ENCODE measurements around the gene SOD2. TPM values are rescaled to one million over a fixed set of nuclear protein-coding genes. Genes with fewer than 3 reads are reported as not detected.
"Not testable (repeated sequence)": the region's sequence is repeated elsewhere in the genome, so short reads cannot be mapped to it uniquely, and the experiment has no call there.

Gene SOD2
- total RNA-seq, 1 donor from 2014 or later = 3,674 TPM

DNA sequence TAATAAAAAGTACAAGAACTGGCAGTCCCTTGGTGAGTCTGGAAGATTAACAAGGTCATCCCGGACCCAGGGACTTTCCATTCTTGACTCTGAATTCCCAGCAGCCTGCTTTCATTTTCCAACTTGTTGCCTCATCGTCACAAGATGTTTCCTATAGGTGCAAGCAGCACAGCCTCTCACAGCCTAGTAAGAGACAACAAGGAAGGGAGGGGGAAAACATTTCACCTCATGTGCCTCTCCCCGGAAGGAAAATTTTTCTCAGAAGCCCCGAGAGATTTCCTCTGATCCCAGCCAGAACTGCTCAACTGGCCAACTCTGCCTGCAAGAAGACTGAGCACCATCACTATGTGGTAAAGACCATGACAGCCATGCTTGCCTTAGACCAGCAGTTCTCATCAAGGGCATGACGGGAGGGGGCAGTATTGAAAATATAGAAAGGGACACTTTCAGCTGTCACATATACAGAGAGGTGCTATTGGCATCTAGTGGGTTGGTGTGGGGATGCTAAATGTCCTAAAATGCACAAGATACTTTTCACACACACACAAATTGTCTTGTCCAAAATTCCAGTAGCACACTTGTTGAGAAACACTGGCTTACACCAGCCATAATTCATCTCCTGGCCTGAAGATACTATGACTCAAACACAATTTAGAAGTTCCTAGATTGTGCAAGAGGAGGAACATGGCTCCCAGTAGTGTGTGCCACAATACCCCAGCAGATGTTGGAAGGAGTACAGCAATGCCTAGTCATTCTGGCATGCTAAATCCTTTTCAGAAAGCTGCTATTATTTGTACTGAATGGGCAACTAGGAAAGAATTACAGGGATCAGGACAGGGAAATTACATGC, 23.4 kb upstream of the SOD2 start:
- peak; percentile 99 for DNase-seq (ENCODE audit: low read depth)

DNA sequence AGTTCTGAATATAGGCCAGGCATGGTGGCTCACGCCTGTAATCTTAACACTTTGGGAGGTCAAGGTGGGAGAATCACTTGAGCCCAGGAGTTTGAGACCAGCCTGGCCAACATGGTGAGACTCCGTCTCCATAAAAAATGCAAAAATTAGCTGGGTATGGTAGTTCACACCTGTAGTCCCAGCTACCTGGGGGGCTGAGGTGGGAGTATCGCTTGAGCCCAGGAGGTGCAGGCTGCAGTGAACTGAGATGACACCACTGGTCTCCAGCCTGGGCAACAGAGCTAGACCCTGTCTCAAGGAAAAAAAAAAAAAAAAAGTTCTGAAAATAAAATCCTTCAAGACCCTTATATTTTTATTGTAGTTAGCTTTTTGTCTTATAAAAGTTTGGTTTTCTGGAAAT, 22.6 kb upstream of the SOD2 start:
- no peak for DNase-seq (ENCODE audit: low read depth)

DNA sequence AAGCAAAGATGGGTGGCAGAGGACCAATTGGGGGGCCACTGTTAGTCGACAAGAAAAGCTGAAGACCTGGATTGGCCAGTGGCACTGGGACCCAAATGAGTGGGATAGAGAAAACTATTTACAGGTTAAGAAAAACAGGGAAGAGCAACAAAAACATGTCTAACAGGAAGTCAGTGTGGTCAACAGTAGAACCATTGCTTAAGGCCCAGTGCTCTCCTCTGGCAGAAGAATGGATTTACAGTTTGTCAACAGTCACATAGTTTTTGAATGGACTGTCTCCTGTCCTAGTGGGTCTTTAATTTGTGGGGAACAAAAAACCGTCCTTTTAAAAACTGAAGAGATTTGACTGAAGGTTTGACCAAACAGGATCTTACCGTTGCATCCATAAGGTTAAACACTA, 22.1 kb upstream of the SOD2 start:
- no peak for DNase-seq (ENCODE audit: low read depth)

DNA sequence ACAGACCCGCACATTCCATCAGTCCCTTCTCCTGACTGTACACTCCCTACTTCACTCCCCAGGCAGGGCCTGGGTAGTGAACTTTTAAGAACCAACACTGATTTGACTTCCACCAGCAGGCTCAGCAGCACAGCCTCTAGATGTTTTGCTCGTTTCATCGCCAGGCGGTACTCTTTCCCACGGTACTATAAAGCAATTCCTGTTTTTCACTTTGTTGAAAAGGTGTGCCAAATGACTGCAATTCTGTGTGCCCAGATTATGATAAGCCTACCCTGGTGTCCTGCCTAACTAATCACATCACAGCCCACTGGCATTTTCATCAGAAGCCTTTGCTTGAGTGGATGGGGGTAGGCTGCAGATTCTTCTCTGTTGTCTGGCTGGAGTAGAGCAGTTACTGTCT, 21.4 kb upstream of the SOD2 start:
- DNase-seq (ENCODE audit: low read depth) = no peak

DNA sequence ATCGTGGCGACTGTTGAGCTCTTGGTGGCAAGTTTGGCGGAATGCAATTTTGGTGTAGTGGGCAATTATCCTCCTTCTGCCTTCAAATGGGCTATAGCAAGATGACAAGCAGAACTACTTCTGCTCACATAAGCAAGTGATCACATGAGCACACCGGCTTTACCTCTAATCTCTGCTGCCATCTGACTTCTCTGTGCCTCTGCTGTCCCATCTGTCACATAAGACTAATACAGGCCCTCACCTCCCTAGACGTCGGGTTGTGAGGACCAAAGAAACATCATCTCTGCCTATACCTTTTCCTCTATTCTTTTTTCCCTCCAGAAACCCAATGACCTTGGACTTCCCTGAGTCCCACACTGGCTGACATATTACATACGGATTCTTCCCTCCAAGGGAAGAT, 20.9 kb upstream of the SOD2 start:
- DNase-seq (ENCODE audit: low read depth) = no peak

DNA sequence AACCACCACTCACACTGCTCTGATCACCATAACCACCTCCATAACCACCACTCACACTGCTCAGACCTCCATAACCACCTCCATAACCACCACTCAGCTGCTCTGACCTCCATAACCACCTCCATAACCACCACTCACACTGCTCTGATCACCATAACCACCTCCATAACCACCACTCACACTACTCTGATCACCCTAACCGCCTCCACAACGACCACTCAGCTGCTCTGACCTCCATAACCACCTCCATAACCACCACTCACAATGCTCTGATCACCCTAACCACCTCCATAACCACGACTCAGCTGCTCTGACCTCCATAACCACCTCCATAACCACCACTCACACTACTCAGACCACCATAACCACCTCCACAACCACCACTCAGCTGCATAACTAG, 19.3 kb upstream of the SOD2 start:
- DNase-seq (ENCODE audit: low read depth) = not testable (repeated sequence)

DNA sequence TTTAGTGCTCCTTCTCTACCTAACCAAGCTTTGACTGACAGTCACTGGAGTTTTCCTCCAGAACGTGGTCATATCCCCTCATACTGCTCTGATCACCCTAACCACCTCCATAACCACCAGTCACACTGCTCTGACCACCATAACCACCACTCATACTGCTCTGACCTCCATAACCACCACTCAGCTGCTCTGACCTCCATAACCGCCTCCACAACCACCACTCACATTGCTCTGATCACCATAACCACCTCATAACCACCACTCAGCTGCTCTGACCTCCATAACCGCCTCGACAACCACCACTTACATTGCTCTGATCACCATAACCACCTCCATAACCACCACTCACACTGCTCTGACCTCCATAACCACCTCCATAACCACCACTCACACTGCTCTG, 17.6 kb upstream of the SOD2 start:
- not testable (repeated sequence) for DNase-seq (ENCODE audit: low read depth)

DNA sequence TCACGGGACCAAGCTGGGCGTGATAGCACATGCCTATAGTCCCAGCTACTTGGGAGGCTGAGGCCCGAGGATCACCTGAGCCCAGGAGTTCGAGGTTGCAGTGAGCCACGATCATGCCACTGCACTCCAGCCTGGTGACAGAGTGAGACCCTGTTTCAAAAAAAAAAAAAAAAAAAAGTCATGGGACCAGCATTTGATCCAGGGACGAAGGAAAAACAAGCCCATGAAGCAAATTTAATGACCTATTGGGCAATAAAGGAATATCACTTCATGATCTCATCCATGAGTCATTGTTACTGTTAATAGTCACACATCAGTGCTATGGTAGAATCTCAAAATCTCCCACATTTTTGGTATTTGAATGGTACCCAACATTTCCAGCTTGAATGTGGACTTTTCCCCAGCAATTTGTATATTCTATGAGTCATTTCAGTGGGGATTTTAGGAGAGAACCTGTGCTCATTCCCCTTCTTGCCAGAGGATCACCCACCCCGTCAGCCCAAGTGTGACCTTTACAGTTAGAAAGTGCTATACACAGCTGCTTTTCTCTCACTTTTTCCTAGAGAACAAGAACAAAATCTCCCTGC, 8.5 kb upstream of the SOD2 start:
- peak; percentile 100 for DNase-seq (ENCODE audit: low read depth)

DNA sequence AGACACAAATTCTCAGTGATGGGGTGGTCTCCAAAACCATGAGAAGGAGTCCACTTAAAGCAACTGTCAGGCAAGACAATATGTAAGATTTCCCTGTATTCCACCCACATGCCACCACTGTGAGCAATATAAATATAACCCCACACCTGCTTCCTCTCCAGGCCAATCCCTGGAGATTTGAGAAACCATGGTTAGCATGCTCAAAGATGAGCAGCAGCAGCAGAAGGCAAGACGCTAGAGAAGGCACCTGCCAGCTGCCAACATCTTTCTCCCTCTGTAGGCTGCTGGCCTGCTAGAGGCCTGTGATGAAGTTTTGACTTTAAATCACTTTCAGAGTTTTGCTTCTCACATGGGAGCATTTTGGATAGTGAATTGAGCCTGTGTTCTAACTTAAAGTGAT, 7.9 kb upstream of the SOD2 start:
- no peak for DNase-seq (ENCODE audit: low read depth)

DNA sequence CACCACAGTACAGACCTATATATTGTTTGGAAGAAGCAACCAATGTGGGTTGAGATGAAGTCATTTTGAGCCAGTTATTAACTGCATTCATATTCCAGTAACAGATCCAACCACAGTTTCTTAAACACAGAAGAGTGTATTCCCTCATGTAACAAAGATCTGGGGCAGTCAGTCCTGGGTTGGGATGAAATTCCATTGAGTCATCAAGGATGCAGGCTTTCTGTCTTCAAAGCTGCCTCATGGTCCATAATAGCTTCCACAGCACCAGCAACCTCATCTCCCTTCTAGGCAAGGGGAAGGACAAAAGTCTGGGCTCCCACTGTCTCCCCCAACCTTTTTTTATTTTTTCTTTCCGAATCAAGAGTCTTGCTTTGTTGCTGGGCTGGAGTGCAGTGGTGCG, 2.9 kb upstream of the SOD2 start:
- DNase-seq (ENCODE audit: low read depth) = no peak

DNA sequence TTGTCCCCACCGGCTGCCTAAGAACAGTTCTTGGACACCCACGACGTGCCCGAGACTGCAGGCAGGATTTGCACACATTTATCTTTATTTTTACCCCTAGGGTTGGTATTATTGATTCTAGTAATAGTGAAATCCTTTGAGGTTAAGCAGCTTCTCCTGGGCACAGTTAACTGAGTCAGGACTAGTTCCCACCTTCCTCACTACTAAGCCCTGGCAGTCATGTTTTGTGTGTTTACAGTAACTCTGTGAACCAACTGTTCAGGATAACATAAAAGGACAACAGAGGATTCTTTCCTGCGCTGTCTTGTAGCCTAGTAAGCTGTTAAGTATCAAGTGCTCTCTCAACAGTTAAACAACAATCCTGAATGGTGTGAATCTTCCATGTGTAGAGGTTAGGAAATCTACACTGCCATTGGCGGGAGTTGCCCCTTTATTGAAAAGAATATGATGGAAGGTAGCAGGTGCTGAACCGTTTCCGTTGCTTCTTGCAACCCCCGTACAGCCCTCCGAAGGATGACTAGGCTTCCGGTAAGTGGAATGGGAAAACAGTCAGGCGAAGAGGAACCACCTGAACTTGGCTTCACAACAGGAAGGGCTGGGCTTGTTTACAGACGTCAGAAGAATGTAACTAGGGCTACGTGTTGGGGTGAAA, 979 bp upstream of the SOD2 start:
- peak; percentile 95 for DNase-seq (ENCODE audit: low read depth)

DNA sequence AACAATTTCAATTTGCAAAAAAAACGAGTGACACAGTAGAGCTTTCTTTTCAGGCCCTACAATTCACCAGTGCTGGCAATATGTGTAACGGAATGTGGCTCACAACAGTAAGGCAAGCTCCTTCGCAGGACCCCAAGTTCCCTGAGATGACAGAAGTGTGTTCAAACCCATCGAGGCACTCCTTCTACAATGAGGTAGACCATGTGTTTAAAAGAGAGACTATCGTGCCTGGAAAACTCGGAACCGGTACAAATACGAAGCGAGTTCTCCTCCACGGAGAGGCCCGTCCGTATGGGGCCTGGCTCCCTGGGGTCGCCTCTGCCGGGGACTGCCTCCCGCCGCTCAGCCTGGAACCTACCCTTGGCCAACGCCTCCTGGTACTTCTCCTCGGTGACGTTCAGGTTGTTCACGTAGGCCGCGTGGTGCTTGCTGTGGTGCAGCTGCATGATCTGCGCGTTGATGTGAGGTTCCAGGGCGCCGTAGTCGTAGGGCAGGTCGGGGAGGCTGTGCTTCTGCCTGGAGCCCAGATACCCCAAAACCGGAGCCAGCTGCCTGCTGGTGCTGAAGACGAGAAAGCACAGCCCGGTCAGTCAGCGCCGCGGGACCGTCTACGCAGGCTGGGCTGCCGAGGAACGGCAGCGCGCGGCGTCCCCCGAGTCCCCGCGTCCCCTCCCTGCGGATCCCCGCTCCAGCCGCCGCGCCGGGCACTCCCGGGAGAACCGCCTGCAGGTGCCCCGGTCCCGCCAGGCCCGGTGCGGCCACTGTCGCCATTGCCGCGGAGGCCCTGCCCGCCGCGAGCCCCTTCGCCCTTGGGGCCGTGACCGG, 526 bp downstream of the SOD2 start:
- DNase-seq (ENCODE audit: low read depth) = no peak

DNA sequence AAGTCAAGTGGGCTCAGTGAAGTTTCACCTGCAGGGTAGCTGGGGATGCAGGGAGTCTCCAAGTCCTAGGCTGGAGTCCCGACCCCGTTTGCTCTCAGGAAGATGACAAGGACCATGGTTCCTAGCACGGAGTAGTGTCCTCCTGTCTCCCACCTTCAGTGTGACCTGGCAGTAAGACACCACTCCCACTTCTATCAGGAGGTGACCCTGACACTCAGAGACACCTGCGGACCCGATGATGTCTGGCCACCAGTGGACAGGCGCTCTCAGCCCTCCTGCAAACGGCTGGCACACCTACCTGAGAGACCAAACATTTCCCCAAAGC, 1.1 kb downstream of the SOD2 start:
- DNase-seq (ENCODE audit: low read depth) = no peak

DNA sequence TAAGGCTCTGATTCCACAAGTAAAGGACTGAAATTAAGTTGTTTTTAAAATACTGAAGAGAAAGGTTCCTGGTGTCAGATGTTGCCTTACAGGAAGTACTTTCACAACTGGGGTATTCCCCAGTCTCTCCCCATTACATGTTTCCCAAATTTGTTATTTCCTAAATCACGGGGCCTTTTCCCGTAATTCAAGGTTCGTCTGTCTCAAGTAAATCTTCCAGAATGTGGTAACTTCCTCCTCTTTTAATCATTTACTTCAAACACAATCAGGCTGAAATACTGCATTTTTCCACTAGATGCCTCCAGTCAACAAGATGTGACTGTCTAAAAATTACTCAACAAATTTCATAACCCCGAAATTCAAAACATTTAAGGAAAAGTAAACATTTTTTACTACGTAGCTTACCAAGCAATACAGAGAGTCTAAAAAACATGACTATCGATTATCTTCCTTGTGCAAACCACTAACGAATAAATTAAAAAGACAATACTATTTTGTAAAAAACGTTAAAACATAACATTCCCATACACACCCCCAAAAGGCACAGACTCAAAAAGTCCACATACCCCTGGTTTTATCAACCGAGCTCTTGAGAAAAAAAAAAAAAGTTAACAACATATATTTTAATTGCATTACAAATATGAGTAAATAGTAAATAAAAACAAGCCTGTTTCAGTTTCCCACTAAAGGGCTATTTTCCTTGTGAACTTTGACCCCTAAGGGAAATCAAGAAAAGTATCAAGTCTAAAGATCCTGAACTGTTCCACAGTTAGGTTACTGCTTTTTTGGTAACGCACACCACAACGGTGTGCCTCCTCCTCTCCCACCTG, 1.7 kb downstream of the SOD2 start:
- peak; percentile 96 for DNase-seq (ENCODE audit: low read depth)

DNA sequence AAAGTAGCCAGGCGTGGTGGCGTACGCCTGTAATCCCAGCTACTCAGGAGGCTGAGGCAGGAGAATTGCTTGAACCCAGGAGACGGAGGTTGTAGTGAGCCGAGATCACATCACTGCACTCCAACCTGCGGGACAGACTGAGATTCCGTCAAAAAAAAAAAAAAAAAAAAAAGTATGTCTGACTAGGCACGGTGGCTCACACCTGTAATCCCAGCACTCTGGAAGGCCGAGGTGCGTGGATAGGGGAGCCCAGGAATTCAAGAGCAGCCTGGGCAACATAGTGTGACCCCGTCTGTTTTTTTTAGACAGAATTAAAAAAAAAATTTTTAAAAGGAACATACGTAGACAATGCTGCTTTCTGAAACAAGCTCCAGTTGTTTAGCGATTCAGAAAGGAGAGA, 2.9 kb downstream of the SOD2 start:
- not testable (repeated sequence) for DNase-seq (ENCODE audit: low read depth)

DNA sequence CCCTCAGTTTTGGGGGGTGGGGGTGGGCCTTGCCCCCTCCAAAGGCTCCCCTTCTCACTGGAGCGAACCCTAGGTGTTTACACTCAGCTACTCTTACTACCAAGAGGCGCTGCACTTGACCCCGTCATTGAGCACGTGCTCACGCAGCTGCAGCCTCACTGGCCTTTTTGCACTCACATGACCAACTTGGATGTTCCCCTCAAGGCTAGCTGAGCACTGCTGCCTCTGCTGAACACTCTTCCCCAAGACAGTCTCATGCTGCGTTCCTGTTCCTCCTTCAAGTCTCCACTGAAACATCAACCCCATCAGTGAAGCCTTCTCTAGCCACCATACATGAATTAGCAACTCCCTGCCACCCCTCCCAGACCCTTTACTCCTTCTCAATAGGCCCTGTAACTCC, 4.0 kb downstream of the SOD2 start:
- DNase-seq (ENCODE audit: low read depth) = no peak

DNA sequence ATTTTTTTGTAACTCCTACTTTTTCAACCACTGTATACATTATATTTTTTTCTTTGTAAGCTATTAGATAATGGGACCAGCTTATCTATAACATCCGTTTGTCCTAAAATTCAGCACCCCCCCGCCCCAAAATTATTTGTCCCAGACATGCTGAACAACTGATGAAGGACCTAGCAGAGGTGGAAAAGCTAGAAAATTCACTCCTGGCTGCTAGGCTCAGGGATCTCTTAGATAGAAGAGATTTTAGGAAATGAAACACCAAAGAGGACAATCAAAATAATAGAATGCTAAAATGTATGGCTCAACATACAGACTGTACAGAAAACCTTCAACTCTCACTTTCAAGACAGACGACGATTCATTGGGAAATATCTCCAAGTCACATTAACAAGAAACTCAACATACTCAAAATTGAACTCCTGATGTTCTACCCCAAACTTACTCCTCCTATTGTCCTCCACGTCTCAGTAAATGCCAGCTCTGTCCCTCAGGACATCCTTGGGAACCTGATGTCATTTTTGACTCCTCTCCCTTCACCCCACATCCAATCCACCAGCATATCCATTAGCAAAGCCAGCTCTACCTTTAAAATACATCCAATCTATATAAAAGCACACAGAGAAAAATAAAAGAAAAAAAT, 4.7 kb downstream of the SOD2 start:
- no peak for DNase-seq (ENCODE audit: low read depth)

DNA sequence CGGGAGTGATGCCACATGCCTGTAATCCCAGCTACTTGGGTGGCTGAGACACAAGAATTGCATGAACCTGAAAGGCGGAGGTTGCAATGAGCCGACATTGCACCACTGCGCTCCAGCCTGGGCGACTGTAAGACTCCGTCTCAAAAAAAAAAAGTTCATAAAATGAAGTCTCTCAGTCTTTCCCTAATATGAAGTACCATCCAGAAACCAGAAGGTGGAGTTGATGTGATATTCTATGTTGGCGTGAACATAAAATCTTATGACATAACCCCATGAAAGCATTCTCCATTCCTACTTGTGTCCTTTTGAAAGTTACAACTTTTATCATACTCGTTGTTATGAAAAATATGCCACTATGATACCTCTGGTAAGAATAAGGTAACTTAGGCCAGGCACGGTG, 5.7 kb downstream of the SOD2 start:
- no peak for DNase-seq (ENCODE audit: low read depth)

DNA sequence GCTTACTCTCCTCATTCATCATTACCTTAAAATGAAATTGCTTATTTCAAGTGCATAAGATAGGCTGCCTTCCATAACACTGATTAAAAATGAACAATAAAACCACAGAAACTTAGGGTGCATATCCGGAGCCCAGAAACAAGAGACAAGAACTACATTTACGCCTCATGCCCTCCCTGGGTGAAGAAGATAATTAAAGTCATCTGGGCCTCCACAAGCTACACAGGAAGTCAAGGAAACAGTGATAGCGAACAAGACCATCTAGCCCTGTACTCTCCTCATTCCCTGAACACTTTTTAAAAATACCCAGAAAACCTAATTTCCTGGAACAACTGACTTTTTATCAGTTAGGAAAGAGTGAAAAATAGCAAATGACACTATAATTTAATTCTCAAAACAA, 6.3 kb downstream of the SOD2 start:
- no peak for DNase-seq (ENCODE audit: low read depth)

DNA sequence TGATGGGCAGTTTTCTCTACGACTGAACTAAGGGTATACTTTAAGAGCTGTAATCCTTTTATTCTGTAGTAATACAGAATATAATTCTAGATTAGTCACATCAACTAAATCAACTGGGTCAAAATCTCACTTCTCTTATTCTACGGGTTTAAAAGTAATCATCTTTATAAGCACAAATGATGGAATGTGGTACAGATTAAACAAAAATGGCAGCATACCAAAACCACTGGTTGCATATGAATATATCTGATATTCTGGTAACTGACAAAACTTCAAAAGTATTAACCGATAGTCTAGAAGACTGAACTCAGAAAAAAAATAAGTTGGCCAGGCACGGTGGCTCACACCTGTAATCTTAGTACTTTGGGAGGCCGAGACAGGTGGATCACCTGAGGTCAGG, 7.0 kb downstream of the SOD2 start:
- DNase-seq (ENCODE audit: low read depth) = no peak

DNA sequence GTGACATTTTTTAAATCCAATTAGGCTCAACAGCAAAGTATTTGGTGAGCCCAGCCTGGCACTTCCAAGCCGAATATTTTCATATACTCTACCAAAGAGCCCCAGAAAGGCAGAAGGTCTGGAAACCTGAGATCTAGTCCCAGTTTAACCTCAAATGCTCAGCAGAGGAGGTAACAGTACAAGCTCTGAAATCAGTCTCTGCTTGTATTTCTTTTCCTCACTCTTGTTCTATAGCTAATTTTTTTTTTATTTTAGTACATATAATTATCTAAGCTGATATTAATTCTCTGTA, 9.1 kb downstream of the SOD2 start:
- no peak for DNase-seq (ENCODE audit: low read depth)

Data from renal cortical epithelial cell (primary cell).